HPDE6-E6E7 (cell line): ENCODE measurements around the gene DZANK1.
A peak's percentile ranks its signal among the peaks of the same experiment; 100 is the strongest.
"Not testable (repeated sequence)": the region's sequence is repeated elsewhere in the genome, so short reads cannot be mapped to it uniquely, and the experiment has no call there.

Source experiments
- DNase-seq: peaks from one replicate; pipeline ENCODE4 v3.0.0; 2011; ENCODE audit warnings: missing footprints; ENCODE audit errors: extremely low spot score

DZANK1 gene

GRCh38 chr20:18377896-18378481, 88.8 kb downstream of the DZANK1 start:
- no peak for DNase-seq

- not testable (repeated sequence) for DNase-seq
These were observed 91.3 kb downstream of the DZANK1 start for GRCh38 chr20:18375551-18375950.

GRCh38 chr20:18372296-18372695, 94.5 kb downstream of the DZANK1 start:
- DNase-seq = no peak

GRCh38 chr20:18364768-18365167, 102.1 kb downstream of the DZANK1 start:
- DNase-seq = no peak

GRCh38 chr20:18363708-18364107, 103.1 kb downstream of the DZANK1 start:
- no peak for DNase-seq

- no peak for DNase-seq
These were observed 103.9 kb downstream of the DZANK1 start for GRCh38 chr20:18362916-18363315.

GRCh38 chr20:18361678-18362077, 105.2 kb downstream of the DZANK1 start:
- DNase-seq = no peak

- peak; percentile 45 for DNase-seq
These were observed 106.2 kb downstream of the DZANK1 start for GRCh38 chr20:18360635-18361034.

- no peak for DNase-seq
These were observed 107.0 kb downstream of the DZANK1 start for GRCh38 chr20:18359854-18360253.

GRCh38 chr20:18349749-18350148, 117.1 kb downstream of the DZANK1 start:
- DNase-seq = not testable (repeated sequence)
